ENCODE data around the gene ADAMTS14. TPM values are rescaled to one million over a fixed set of nuclear protein-coding genes. Genes with fewer than 3 reads are reported as not detected.

The ADAMTS14 gene
- total RNA-seq, 1 experiment from 2014 or later, result 1.6 TPM

DNA sequence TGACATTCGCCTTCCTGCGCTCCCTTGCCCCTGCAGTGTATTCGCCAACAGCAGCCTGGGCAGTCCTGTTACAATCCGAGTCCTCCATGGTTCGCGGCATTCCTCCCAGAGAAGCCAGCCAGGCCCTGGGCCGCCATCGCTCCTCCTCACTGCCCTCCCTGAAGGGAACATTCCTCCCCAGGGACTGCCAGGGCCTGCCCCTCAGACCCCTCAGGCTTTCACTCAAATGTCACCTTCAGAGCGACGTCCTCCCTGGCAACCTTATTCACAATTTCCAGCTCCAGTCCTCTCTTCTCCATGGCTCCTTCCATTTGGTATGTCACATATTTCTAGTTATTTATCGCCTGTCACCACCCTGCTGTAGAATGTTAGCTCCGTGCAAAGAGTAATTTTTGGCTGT, 17.4 kb downstream of the ADAMTS14 start:
- Histone ChIP-seq H3K27ac (ENCODE audit: insufficient read length, low read depth, low read length) (no peak overlapping the region), H3K27me3 (ENCODE audit: insufficient read depth, low read length) (no peaks in the 10 kb centered on the region), H2BK12ac (ENCODE audit: insufficient read length, low read depth, low read length) (no peak overlapping the region), H3T11ph (ENCODE audit: low read length) (no peak overlapping the region), H3K79me2 (ENCODE audit: insufficient read depth, low read length) (no peaks in the 10 kb centered on the region), H3K4me1 (ENCODE audit: insufficient read depth, low read length) (peaks cover 2% of the 10 kb centered on the region; the same call in 1 of the 2 replicates), H4K5ac (ENCODE audit: insufficient read length, low read depth, low read length) (no peak overlapping the region), H3K56ac (ENCODE audit: insufficient read length, low read depth, low read length) (no peak overlapping the region), H3K23me2 (ENCODE audit: insufficient read length, low read depth, low read length, poor library complexity, severe bottlenecking) (no peaks in the 10 kb centered on the region), H3K23ac (ENCODE audit: insufficient read length, low read depth, low read length) (no peak overlapping the region), H3K9me3 (ENCODE audit: control insufficient read depth, low read depth, low read length) (no peaks in the 10 kb centered on the region), H4K91ac (ENCODE audit: insufficient read length, low read depth, low read length) (no peak overlapping the region), H3K4me2 (ENCODE audit: insufficient read depth, insufficient read length, low read length) (no peak overlapping the region), H3K4ac (ENCODE audit: low read depth, low read length) (no peak overlapping the region), H2BK20ac (ENCODE audit: low read depth, low read length, poor library complexity, severe bottlenecking) (no peak overlapping the region), H3K9ac (ENCODE audit: extremely low read depth, insufficient read length, low read length) (no peak overlapping the region), H3K14ac (ENCODE audit: insufficient read depth, low read length) (no peak overlapping the region), H3K79me1 (ENCODE audit: insufficient read depth, low read depth, low read length, poor library complexity, severe bottlenecking) (no peaks in the 10 kb centered on the region), H3K18ac (ENCODE audit: insufficient read length, low read depth, low read length) (no peak overlapping the region), H2AFZ (ENCODE audit: low read length) (no peak overlapping the region), H2AK5ac (ENCODE audit: insufficient read length, low read length) (no peak overlapping the region), H2BK5ac (ENCODE audit: insufficient read length, low read length) (no peak overlapping the region), H2BK15ac (ENCODE audit: low read depth, low read length) (no peak overlapping the region), H4K20me1 (ENCODE audit: control insufficient read depth, insufficient read depth, insufficient read length) (no peaks in the 10 kb centered on the region), H4K8ac (replicated peaks; ENCODE audit: insufficient read length, low read depth, low read length) (no peak overlapping the region), H2BK120ac (ENCODE audit: low read depth, low read length, poor library complexity, severe bottlenecking) (no peak overlapping the region)
- Mint-ChIP-seq H3K27me3 (ENCODE audit: low read depth) (no peaks in the 10 kb centered on the region), H3K36me3 (ENCODE audit: insufficient read depth in 1 of 3, low read depth in 3 of 3) (peaks cover 4 to 11% (median 7%) of the 10 kb centered on the region in 3 experiments; a peak in 3 of 7 replicates), H3K4me1 (peaks cover 29 to 30% of the 10 kb centered on the region in 2 experiments), H3K27ac (no peak overlapping the region), H3K9me3 (peaks cover 11% of the 10 kb centered on the region in 2 experiments; a peak in 4 of 5 replicates), H3K4me3 (no peak overlapping the region)
- WGBS (ENCODE audit: extremely low coverage, insufficient read length, low lambda C conversion rate), result no CpG with 5 or more reads among the region's 12 CpGs
- TF ChIP-seq, protein P1, sequence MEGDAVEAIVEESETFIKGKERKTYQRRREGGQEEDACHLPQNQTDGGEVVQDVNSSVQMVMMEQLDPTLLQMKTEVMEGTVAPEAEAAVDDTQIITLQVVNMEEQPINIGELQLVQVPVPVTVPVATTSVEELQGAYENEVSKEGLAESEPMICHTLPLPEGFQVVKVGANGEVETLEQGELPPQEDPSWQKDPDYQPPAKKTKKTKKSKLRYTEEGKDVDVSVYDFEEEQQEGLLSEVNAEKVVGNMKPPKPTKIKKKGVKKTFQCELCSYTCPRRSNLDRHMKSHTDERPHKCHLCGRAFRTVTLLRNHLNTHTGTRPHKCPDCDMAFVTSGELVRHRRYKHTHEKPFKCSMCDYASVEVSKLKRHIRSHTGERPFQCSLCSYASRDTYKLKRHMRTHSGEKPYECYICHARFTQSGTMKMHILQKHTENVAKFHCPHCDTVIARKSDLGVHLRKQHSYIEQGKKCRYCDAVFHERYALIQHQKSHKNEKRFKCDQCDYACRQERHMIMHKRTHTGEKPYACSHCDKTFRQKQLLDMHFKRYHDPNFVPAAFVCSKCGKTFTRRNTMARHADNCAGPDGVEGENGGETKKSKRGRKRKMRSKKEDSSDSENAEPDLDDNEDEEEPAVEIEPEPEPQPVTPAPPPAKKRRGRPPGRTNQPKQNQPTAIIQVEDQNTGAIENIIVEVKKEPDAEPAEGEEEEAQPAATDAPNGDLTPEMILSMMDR (conservative IDR thresholded peaks at IDR 0.05), result no peak
- no peak for DNase-seq
